DMS53 treated with DMSO at 0.1 percent for 48 hours (cell line): ENCODE measurements around the gene PPM1A.
"Not testable (repeated sequence)": the region's sequence is repeated elsewhere in the genome, so short reads cannot be mapped to it uniquely, and the experiment has no call there.

ENCODE experiments used
- DNase-seq: peaks from one replicate; lab custom pipeline; 2025; ENCODE audit not compliant: unreplicated experiment; lab: John Stamatoyannopoulos, UW

The PPM1A gene

DNA sequence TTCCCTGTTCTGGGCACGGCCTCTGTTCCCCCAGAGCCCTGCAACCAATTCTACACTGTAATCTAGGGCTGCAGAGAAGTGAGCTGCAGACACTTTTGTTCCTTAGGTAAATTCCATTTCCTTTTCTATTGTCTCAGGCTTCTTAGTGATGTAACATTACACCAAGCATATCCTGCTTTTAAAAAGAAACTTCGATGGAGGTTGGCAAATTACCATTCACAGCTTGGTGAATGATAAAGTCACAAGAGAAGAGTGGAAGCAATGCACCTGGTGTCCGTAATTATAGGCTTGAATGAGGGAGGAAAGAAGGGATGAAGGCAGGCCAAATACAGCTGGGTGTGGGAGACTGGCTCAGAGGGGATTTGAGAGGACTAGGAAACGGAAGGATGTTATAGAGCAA lies 68.6 kb downstream of the PPM1A start:
- no peak for DNase-seq

DNA sequence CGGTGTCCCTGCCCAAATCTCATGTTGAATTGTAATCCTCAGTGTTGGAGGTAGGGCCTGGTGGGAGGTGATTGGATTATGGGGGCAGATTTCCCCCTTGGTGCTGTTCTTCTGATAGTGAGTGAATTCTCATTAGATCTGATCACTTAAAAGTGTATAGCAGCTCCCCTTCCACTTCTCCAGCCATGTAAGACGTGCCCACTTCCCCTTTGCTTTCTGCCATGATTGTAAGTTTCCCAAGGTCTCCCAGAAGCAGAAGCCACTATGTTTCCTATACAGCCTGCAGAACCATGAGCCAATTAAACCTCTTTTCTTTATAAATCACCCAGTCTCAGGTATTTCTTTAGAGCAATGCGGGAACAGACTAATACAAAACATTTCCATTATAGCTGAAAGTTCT lies 71.8 kb downstream of the PPM1A start:
- not testable (repeated sequence) for DNase-seq

DNA sequence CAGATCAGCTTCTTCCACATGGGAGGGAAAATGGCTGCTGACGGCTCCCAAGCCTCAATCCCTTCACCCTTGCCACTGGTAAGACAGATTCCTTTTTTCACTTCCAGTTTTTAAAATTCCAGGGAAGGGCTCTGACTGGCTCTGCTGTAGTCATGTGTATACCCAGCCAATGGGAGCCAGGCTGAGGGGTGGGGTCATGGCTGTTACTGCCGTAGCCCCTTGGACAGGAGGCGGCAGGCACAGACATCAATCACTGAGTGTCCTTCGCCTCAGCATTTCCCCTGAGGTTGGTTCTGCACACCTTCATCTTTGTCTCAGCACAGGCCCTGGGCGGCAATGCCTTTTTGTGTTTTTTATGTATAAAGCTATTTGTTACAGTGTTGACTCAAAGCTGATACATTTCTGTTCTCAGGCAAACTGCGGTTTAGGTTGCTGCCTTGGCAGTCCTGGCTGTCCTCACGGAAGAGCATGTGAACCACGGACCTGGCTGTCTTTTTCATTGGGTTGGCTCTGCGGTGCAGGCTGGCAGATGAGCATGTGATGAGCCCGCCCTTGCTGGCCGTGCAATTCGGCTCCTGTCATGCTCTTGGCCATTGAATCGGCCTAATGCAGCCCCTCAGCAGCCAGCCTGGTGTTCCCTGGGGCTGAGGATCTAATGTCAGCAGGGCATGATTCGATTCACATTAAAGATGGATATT lies 74.3 kb downstream of the PPM1A start:
- no peak for DNase-seq

DNA sequence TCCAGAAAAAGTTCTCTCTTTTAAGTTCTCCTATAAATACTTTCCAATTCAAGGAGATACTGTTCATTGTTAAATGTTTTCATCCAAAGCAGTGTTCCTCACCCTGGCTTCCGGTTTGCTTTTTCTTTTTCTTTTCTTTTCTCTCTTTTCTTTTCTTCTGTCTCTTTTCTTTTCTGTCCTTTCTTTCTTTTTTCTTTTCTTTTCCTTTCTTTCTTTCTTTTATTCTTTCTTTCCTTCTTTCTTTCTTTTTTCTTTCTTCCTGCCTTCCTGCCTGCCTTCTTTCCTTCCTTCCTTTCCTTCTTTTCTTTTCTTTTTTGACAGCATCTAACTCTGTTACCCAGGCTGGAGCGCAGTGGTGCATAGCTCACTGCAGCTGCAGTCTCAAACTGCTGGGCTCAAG lies 75.8 kb downstream of the PPM1A start:
- DNase-seq = no peak

DNA sequence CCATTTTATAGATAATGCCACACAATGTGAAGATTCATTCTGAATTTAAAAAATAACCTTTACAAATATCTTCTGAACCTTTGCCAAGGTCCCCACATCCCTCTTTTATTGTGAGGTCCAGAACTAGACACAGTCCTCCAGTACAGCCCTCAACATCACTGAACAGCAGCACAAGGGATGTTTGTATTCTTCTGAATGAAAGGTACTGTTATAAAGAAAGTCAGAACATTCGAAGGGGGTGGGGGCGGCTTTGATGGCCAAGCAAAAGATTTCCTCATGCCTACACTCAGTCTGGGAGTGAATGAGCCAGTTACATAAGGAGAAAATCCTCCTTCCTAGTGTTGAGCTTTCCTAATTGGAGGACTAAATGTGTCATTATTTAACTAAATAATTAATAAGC lies 77.3 kb downstream of the PPM1A start:
- DNase-seq = no peak

DNA sequence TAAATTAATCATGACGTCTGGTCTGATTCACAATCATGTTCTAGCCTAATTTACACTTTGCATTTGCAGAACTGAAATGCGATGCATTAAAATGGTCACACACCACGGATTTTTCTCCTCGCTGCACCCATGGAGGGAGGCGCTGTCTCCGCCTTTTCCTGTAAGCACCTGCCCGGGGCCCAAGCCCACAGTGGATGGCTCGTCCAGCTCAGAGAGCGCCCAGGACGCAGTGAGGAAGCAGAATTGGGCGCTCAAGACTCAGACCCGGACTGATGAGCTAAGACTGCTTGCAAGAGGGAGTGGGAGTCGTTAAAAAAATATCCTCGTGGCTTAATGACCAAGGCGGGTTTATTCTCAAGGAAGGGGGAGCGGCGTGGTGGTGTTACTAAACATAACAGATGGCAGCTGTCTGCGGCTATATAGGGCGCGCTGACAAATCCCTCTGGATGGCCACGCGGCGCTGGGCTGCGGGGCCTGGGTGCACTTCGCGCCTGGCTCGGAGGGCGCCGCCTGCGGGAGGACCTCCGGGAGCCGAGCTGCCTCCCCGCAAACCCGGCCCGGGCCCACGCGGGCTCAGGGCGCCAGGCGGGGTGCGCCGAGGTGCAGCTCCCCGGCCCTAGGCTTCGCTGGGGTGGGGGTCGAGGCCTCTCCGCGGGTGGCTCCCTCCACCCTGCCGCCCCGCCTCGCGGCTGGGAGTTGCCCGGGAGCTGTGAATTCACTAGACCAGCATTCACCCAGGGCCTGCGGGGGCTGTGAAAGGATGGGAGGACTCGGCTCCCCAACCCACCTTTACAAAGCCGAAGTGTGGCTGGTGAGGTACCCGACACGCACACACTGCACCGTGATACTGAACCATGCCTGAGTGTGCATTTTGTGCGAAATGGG lies 78.7 kb downstream of the PPM1A start:
- peak; percentile 48 for DNase-seq

DNA sequence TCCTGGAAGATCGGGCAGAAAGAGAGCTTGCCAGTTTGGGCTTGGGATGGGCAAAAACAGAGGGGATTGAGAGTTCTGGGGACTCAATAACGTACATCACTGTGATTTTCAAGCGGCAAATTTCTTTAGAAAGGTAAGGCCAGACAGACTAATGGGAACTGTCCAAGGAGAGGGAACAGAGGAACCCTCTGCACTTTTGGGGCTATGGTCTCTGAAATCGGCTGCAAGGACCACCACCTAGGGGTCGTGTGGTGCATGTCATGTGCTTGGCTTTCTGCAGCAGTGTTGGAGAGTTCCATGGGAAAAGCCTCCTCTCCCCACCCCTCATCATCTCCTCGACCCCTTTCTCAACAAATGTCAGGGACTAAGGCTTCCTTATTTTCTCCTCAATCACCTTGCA lies 79.6 kb downstream of the PPM1A start:
- DNase-seq = no peak

DNA sequence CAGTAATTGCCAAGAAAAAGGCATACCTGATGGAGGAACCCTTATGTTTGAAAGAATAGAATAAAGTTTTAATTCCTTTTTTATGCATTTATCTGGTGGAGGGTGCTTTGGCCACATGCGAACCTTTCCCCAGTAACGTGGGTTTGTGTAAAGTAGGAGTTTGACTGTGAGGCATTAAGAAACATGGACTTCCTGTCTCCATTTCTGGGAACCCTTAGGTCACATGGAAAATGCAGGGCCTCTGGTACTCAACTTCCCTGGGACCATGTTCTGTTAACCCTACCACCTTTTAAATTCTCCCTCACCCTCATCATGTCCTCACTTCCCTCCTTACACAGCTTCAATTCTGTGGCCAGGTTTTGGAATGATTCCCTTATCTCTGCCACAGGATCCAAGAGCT lies 80.3 kb downstream of the PPM1A start:
- DNase-seq = no peak

DNA sequence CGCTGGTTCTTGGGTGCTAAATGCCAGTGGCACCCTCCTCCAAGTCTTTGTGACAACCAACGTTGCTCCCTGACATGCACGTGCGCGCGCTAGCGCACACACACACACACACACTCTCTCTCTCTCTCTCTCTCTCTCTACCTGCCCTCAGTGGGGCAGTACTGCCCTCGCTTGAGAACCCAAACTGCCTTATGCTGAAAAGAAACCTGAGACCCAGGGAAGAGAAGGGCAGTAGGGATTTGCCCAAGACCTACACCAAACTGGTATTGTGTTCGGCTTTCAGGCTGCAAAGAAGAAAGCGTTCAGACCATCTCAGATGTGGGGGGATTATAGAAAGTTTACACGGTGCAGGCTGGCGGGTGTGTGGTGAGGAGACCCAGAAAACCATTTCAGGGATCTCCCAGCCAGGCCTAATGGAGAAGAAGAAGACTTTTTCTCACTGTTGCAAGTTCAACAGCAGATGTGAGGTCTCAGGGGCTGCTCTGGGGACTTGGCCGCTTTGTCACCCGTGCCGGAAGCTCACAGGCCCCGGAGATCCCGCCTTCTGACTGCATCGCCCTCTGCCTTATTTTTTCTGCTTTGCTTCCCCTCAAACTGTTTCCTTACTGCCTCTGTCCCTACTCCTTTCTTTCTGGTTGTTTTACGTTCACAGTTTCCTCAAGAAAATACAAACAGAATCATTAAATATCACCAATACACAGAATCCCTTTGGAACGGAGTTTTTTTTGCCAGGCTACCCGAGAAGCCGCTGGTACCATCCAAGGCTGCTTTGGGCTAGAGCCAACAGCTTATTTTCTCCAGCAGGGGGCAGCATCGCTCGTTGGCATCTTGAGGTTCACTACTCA lies 82.4 kb downstream of the PPM1A start:
- DNase-seq = peak; percentile 78

DNA sequence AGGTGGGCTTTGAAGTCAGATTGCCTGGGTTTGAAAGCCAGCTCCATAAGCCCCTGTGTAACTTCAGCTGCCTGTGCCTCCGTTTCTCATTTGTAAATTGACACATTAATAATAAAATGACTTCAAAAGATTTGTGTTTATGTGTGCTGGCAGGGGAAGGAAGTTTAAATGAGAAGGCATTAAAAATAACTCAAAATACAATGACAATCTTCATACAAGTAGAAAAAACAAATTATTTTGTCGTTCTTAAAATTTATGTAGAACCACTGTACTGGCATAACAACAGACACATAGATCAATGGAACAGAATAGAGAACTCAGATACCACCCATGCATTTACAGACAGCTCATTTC lies 83.0 kb downstream of the PPM1A start:
- DNase-seq = no peak

DNA sequence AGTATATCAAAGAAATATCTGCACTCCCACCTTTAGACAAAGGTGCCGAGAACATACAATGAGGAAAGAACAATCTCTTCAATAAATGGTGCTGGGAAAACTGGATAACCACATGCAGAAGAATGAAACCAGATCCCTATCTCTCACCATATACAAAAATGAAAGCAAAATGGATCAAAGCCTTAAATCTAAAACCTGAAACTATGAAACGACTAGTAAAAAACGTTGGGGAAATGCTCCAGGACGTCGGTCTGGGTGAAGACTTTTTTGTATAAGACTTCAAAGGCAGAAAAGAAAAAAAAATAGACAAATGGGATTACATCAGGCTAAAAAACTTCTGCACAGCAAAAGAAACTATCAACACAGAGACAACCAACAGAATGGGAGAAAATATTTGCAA lies 83.8 kb downstream of the PPM1A start:
- DNase-seq = no peak

DNA sequence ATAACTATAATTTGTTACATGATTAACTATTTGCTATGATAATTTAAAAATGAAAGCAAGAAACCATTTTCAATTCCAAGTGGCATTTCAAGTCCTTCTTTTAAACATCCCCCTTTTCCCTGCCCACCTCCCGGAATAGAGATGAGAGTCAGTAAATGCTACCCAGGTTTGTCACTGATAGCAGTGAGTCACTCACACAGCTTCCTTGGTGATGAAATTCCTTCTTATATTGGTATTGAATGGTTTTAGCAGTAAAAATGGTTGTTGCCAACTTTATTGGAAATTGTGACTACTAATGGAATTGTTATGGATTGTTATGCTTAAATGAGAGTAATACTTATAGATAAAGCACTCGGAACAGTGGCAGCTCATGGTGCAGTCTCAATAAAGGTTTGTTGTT lies 90.5 kb downstream of the PPM1A start:
- DNase-seq = no peak

DNA sequence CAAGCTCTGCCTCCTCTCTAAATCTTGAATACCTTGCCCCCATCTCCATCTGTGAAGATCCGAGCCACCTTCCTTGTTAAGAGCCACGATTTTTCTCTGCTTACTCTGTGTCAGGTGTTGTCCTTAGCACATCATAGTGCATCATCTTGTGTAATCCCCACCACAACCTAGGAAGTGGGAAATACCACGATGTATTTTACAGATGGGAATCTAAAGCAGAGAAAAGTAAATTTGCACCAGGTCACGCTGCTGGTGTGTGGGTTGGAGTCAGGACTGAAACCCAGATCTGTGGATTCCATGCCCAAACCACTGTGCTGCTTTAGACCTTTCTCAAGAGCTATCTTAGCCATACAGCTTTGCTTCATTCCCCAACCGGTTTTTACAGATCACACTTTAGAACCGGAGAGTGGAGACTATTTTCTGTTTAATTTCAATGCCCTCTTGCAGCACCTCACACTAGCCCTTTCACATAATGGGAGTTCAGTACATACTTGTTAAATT lies 94.6 kb downstream of the PPM1A start:
- no peak for DNase-seq

DNA sequence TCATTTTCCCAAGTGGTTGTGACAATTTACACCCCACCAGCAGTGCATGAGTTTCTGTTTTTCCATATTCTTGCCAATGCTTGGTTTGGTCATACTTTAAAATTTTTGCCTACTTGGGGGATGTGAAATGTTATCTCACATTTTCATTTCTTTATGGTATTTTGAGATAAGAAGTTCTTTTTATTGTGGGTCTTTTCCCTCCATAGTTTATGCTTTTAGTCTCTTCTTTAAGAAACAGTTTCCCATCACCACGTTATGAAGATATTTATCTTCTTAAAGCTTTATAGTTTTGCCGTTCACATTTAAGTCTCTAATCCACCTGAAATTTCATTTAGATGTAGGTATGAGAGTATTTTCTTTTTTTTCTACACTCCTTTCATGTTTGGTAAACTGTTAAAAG lies 95.7 kb downstream of the PPM1A start:
- no peak for DNase-seq

DNA sequence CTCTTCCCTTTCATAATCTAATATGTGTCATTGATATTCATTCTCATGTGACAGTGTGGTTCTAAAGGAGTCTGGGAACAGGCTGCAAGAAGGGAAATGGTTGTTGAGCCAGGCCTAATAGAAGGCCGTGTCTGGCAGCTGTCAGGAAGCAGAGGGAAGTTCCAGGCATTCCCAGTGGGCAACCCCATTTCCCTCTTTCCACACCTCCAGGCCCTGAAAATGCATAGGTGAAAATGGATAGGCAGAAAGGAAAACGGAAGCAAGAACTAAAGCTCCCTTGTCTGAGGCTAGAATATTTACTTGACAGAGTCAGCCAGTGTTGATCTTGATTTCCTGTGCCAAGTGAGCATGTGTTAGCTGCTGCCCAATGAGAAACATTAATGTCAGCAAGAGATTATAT lies 97.7 kb downstream of the PPM1A start:
- no peak for DNase-seq

DNA sequence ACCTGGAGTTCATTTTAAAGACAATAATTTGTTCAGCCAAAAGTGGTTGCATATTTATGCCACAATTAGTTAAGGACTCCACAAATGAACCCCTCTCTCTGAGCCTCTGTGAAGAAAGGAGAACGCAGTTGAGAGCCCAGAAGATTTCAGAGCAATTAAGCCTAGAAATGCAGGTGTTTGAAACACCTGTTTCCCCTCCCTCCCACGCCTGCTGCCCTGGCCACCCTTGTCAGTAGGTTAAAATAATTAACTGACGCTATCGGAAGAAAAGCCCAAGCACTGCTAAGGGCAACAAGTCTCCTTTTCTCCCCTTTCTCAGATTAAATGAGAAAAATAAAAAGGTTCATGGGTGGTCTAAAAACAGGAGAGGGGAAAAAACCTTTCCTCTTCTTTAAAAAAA lies 99.2 kb downstream of the PPM1A start:
- no peak for DNase-seq
